ENCODE results near the gene CLDN9.

The CLDN9 gene

GRCh38 chr16:2971134-2971984 lies 41.4 kb upstream of the CLDN9 start:
- Mint-ChIP-seq H3K36me3 (no peaks in the 10 kb centered on the region), H3K4me3 (peak overlapping the region; percentile 57), H3K4me1 (peaks cover 9% of the 10 kb centered on the region), H3K27me3 (peaks cover 8% of the 10 kb centered on the region), H3K9me3 (no peaks in the 10 kb centered on the region), H3K27ac (peak overlapping the region; percentile 68)

DNA sequence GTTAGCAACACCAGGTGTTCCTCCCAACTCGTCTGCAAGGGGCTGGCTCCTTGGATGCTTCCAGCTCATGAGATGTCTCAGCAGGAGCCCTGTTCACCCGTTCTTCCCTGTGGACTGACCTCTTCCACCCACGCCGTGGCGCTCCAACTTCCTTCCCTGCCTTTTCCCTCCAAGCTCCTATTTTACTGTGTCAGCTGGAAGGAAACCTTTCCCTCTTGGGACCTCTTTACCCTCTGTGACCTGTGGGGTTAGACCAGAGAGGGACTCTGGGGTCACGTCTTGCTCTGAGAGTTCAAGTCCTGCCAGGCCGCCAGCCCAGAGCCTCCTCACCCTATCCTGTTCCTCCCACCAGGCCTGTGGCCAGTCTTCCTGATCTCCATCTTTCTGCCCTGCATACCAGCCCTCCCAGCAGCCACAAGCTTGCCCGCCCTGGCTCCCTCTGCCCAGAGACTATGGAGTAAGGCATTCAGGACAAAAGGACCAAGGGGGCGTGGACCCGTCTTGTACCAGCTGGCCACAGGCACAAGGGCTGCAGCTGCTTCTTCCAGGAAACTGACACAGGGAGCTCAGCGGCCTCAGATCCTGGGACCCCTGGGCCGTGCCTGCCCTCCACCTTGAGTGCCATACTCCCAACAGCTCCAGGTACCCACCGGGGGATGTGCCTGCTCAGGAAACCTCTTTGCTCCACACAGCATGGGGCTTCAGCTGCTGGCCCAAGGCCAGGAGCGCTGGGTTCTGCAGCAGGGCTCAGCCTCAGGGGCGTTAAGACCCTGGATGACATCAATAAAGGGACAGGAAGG lies 40.5 kb upstream of the CLDN9 start:
- H3K9me3 Mint-ChIP-seq: no peaks in the 10 kb centered on the region
- H3K4me1 Mint-ChIP-seq: peaks cover 9% of the 10 kb centered on the region
- no peak overlapping the region for H3K4me3 Mint-ChIP-seq
- H3K27ac Mint-ChIP-seq: peak overlapping the region; percentile 12
- no peaks in the 10 kb centered on the region for H3K36me3 Mint-ChIP-seq
- peaks cover 8% of the 10 kb centered on the region for H3K27me3 Mint-ChIP-seq

GRCh38 chr16:2973093-2973492 lies 39.6 kb upstream of the CLDN9 start:
- Mint-ChIP-seq H3K36me3 (no peaks in the 10 kb centered on the region), H3K4me1 (peaks cover 6% of the 10 kb centered on the region), H3K9me3 (no peaks in the 10 kb centered on the region), H3K4me3 (no peak overlapping the region), H3K27me3 (peaks cover 7% of the 10 kb centered on the region), H3K27ac (no peak overlapping the region)

DNA sequence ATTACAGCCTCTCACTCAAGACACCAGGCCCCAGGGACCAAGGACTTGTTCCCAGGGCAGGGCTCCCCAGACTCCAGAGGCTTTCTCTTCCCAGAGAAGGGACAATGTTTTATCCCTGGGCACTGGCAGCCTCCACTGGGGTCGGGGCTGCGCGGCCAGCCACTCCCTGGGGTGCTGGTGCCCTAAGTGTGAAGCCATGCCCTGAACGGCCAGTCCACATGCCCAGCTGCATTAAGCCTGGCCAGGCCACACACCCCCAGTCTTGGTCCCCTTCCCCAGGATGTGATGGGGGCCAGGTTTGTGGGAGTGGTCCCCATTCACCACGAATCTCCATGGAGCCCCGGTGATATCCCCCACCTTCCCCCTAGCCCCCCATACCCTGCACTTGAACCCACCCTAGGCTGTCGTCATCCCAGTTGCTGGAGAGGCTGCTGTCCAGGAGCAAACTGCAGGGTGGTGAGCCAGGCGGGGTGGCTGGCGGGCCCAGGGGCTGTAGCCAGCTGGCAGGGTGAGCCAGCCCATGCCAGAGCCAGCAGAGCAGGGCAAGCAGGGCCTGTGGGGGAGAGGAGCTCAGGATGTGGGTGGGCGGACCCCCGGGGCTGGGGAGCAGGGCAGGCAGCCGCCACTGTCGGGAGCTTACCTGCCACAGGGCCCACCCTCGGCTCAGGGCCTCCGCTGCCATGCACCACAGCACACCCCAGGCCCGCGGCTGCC lies 39.0 kb upstream of the CLDN9 start:
- Mint-ChIP-seq H3K9me3 (no peaks in the 10 kb centered on the region), H3K36me3 (no peaks in the 10 kb centered on the region), H3K27me3 (peaks cover 2% of the 10 kb centered on the region), H3K4me3 (no peak overlapping the region), H3K4me1 (no peaks in the 10 kb centered on the region), H3K27ac (peak overlapping the region; percentile 70)

GRCh38 chr16:2974319-2975056 lies 38.2 kb upstream of the CLDN9 start:
- Mint-ChIP-seq H3K27me3 (peaks cover 2% of the 10 kb centered on the region), H3K36me3 (no peaks in the 10 kb centered on the region), H3K4me3 (no peak overlapping the region), H3K27ac (peak overlapping the region; percentile 70), H3K4me1 (no peaks in the 10 kb centered on the region), H3K9me3 (no peaks in the 10 kb centered on the region)

DNA sequence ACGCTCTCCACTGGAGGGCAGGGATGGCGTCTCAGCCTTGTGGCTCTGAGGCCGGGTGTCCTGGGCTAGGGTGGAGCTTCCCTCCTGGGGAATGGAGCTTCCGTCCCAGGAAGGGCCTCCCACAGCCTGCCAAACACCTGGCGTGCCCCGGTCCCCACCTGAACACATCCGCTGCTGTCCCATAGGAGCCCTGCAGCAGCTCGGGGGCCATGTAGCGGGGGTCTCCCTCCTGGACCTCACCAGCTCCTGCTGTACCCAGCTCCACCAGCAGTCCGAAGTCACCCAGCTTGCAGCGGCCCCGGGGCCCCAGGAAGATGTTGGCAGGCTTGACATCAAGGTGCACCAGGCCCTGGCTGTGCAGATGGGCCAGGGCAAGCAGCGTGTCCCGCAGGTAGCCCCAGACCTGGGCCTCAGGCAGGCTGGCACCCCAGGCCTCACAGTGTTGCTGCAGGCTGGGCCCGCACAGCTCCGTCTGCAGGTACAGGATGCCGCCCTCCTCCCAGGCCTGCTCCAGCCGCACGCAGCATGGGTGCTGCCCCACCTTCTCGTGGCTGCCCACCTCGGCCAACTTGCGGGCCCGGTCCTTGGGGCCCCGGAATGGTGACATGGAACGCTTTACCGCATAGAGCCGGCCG lies 37.4 kb upstream of the CLDN9 start:
- Mint-ChIP-seq H3K4me1 (no peaks in the 10 kb centered on the region), H3K9me3 (no peaks in the 10 kb centered on the region), H3K36me3 (no peaks in the 10 kb centered on the region), H3K27ac (no peak overlapping the region), H3K27me3 (peaks cover 2% of the 10 kb centered on the region), H3K4me3 (no peak overlapping the region)

DNA sequence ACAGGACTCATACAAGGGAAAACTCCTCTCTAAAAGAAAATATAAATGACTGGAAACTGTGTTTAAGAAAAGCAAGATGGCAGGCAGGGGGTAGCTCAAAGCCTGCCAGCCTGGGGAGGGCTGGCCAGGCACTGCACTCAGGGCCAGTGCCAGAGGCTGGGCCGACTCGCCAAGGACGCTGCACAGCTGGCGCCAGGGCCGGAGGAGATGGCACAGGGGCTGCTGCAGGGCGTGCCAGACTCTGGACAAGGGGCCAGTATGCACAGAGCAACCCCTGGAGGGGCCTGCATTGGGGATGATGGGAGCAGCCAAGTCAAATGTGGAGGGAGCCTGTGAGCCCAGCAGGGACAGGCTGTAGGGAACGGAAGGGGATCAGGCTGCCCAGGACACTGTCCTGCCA lies 36.5 kb upstream of the CLDN9 start:
- no peaks in the 10 kb centered on the region for H3K9me3 Mint-ChIP-seq
- H3K27me3 Mint-ChIP-seq: peaks cover 2% of the 10 kb centered on the region
- H3K4me1 Mint-ChIP-seq: peaks cover 6% of the 10 kb centered on the region
- no peak overlapping the region for H3K4me3 Mint-ChIP-seq
- H3K27ac Mint-ChIP-seq: no peak overlapping the region
- H3K36me3 Mint-ChIP-seq: no peaks in the 10 kb centered on the region

- H3K4me1 Mint-ChIP-seq: peaks cover 10% of the 10 kb centered on the region
- H3K4me3 Mint-ChIP-seq: no peak overlapping the region
- no peaks in the 10 kb centered on the region for H3K9me3 Mint-ChIP-seq
- no peaks in the 10 kb centered on the region for H3K36me3 Mint-ChIP-seq
- H3K27ac Mint-ChIP-seq: no peak overlapping the region
- peaks cover 2% of the 10 kb centered on the region for H3K27me3 Mint-ChIP-seq
Observed at GRCh38 chr16:2976673-2977072, 36.0 kb upstream of the CLDN9 start.

DNA sequence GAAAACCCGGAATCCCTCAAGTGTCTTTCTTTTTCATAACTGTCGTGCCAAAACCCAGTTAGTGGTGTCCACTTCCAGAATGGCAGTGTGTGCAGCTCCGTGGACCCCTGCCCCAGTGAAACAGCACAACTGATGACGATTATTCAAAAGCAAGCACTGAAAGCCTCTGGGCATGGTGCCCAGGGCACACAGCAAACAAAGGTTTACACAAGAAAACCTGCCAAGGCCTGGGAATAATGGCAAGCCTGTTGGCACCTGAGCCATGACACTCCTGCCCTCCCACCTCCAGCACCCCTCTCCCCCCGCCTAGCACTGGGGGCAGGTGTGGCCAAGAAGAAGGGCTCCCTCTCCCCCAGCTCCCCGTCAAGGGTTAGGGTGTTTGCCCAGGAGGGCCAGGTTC lies 35.3 kb upstream of the CLDN9 start:
- no peak overlapping the region for H3K27ac Mint-ChIP-seq
- no peak overlapping the region for H3K4me3 Mint-ChIP-seq
- H3K36me3 Mint-ChIP-seq: no peaks in the 10 kb centered on the region
- H3K9me3 Mint-ChIP-seq: no peaks in the 10 kb centered on the region
- peaks cover 12% of the 10 kb centered on the region for H3K4me1 Mint-ChIP-seq
- no peaks in the 10 kb centered on the region for H3K27me3 Mint-ChIP-seq

DNA sequence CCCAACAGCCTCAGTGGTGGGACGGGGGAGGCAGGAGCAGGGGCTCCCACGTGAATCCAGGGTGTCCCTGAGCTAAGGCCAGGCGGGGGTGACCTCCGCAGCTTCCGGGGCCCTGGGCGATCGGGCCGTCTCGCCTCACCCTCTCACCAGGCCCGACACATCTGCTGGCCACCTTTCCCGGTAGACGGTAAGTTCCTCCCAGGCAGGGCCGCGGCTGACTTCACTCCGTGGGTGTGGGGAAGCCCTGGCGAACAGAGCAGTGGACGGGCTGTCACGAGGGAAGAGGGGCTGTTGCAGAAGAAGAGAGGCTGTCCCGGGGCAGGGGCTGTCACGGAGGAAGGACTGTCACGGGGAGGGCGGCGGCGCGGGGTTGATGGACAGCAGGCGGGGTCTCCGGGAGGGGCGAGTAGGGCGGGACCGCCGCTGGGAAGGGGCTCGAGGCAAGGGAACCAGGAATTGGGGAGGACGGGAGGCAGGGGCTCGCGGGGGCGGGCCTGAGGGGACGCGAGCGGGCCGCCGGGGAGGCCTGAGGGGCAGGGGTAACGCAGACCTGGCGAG lies 33.0 kb upstream of the CLDN9 start:
- Mint-ChIP-seq H3K9me3 (no peaks in the 10 kb centered on the region), H3K27me3 (no peaks in the 10 kb centered on the region), H3K36me3 (no peaks in the 10 kb centered on the region), H3K27ac (no peak overlapping the region), H3K4me1 (peaks cover 16% of the 10 kb centered on the region), H3K4me3 (peak overlapping the region; percentile 74)

DNA sequence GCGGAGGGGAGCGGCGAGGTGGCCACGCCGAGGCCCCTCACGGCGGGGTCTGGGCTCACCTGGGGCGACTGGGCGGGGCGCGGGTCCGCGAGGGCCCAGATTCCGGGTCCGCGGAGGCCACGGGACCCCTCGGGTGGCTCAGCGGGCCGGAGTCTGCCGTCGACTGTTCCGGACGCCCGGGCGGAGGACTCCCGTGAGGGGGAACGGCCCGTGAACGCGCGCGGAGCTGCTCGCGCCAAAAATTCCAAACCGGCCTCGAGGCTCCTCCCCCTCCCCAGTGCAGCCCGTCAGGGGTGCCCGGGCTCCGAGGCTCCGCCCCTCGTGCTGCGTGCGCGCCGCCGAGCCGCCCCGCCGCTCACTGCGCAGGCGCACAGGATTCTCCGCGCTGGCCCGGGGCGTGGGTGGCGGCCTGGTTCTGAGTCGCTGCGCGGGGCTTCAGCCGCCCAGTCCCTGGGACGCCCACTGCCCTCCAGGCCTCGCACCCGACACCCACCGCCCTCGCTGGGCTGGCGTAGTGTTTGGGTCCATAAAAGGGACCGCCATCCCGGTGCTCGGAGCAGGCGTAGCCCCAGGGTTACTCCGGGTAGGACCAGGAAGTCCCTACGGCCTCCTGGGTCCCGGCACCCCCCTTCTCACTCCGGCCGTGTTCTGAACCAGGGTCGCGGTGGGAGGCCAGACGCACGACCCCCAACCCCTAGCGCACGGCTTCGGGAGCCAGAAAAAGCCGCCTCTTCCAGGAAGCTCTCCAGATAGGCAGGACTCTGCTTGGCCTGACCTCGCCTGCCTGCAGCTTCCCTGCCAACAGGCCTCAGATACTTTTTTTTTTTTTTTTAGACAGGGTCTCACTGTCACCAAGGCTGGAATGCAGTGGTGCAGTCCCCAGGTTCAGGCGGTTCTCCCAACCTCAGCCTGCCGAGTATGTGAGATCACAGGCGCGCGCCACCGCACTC lies 32.2 kb upstream of the CLDN9 start, which contains the start of gene PKMYT1:
TSS of gene PKMYT1 (minus strand) at position 220 of the 950 bp plus-strand sequence. CDS start 789 bp downstream, outside the sequence.
- no peaks in the 10 kb centered on the region for H3K9me3 Mint-ChIP-seq
- peaks cover 16% of the 10 kb centered on the region for H3K4me1 Mint-ChIP-seq
- H3K27ac Mint-ChIP-seq: no peak within 1 kb of the TSS
- no peaks in the 10 kb centered on the region for H3K36me3 Mint-ChIP-seq
- H3K27me3 Mint-ChIP-seq: no peaks in the 10 kb centered on the region
- H3K4me3 Mint-ChIP-seq: peak within 1 kb of the TSS; percentile 85

DNA sequence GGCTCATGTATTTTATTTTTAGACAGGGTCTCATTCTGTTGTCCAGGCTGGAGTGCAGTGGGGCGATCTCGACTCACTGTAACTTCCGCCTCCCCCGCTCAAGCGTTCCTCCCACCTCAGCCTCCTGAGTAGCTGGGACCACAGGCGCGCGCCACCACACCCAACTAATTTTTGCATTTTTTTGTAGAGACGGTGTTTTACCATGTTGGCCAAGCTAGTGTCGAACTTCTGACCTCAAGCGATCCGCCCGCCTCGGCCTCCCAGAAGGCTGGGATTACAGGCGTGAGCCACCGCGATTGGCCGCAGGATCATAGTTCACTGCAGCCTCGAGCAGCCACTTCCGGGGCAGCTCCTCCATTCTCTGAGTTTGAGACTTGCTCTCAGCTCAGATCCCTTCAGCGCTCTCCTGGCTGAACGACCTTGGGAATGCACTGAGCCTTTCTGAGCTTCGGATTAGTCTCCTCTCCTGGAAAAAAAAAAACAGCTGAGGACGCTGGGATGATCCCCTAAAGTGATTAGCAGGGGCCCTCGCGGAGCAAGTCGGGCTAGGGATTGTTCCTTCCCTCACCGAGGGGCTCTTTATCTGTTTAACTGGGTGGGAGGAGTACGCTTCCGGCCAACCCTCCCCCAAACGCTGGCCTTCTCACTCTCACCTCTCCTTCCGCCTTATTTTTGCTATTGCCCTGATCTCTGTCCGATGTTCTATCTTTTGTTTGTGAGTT lies 31.4 kb upstream of the CLDN9 start:
- peaks cover 16% of the 10 kb centered on the region for H3K4me1 Mint-ChIP-seq
- no peaks in the 10 kb centered on the region for H3K27me3 Mint-ChIP-seq
- no peaks in the 10 kb centered on the region for H3K36me3 Mint-ChIP-seq
- H3K4me3 Mint-ChIP-seq: peak overlapping the region; percentile 85
- H3K27ac Mint-ChIP-seq: peak overlapping the region; percentile 13
- H3K9me3 Mint-ChIP-seq: no peaks in the 10 kb centered on the region

GRCh38 chr16:2981899-2982250 lies 30.8 kb upstream of the CLDN9 start:
- H3K4me1 Mint-ChIP-seq: peaks cover 16% of the 10 kb centered on the region
- H3K27me3 Mint-ChIP-seq: no peaks in the 10 kb centered on the region
- peak overlapping the region; percentile 85 for H3K4me3 Mint-ChIP-seq
- no peaks in the 10 kb centered on the region for H3K36me3 Mint-ChIP-seq
- no peaks in the 10 kb centered on the region for H3K9me3 Mint-ChIP-seq
- H3K27ac Mint-ChIP-seq: peak overlapping the region; percentile 13
